Endothelial cell of umbilical vein (primary cell): Measurements from ENCODE around the gene TBC1D19. TPM values are rescaled to one million over a fixed set of nuclear protein-coding genes. Genes with fewer than 3 reads are reported as not detected.

Source experiments
- BruUV-seq: library from RNA; stranded (reverse); fragments of 400-500 nt; replicated peaks from 2 replicates; lab custom pipeline; 2021; lab: Mats Ljungman, UMichigan
- CTCF ChIA-PET: fragments of 300-600, 350-600 bp; sonication (Branson Sonifier 250); formaldehyde crosslinking; loops from one replicate; lab custom pipeline; 2021; ENCODE audit warnings: antibody characterized with exemption, inconsistent platforms; lab: Charles Lee
- POLR2A ChIA-PET: fragments of 300-600, 350-600 bp; sonication (Branson Sonifier 250); formaldehyde crosslinking; loops from one replicate; lab custom pipeline; 2021; ENCODE audit warnings: antibody characterized with exemption, inconsistent platforms; lab: Charles Lee
- DNase-seq: peaks from one replicate; pipeline ENCODE4 v3.0.0-alpha.2; 2011; ENCODE audit warnings: low read depth, low spot score
- FAIRE-seq: peaks from 2 replicates; lab custom pipeline; 2011; peaks lifted over from hg19 to GRCh38; lab: Jason Lieb, UNC
- H2AFZ ChIP-seq: 2 replicates; pipeline ENCODE4 v1.6.0; 2012; ENCODE audit warnings: low read depth, low read length, control low read depth, inconsistent platforms
- H3K27ac ChIP-seq: 2 replicates; pipeline ENCODE4 v1.5.1; 2011; ENCODE audit warnings: low read depth, mild to moderate bottlenecking, control low read depth, low read length, moderate library complexity; ENCODE audit not compliant: insufficient read depth
- H3K27me3 ChIP-seq, 2 experiments: 2 replicates each; pipeline versions ENCODE4 v1.6.0 to v1.6.1; 2011; ENCODE audit warnings: low read length in 2 of 2, mixed read lengths in 1 of 2; ENCODE audit not compliant: control insufficient read depth in 2 of 2, insufficient read depth in 2 of 2
- H3K36me3 ChIP-seq, 2 experiments: 2 replicates in 1 of 2; 3 replicates in 1 of 2; pipeline ENCODE4 v1.5.1; 2011; ENCODE audit warnings: low read length in 2 of 2, mild to moderate bottlenecking in 1 of 2, moderate library complexity in 1 of 2; ENCODE audit not compliant: control insufficient read depth in 2 of 2, insufficient read depth in 2 of 2; ENCODE audit errors: extremely low read depth in 1 of 2
- H3K4me1 ChIP-seq: 3 replicates; pipeline ENCODE4 v1.5.1; 2011; ENCODE audit warnings: mild to moderate bottlenecking, low read length; ENCODE audit not compliant: control insufficient read depth, insufficient read depth; ENCODE audit errors: extremely low read depth
- H3K4me2 ChIP-seq: 2 replicates; pipeline ENCODE4 v1.6.1; 2011; ENCODE audit warnings: low read length, control low read depth, mixed read lengths; ENCODE audit not compliant: insufficient read depth
- H3K4me3 ChIP-seq, 3 experiments: fragments of 200-600 bp in 1 of 3; sonication (generic), shearing (Covaris generic) in 1 of 3; replicated peaks in 1 of 3; 2 replicates each; pipeline ENCODE4 v1.5.1; 2011 to 2016; ENCODE audit warnings: control low read depth in 3 of 3, low read length in 3 of 3, mild to moderate bottlenecking in 2 of 3, inconsistent platforms in 1 of 3, low read depth in 1 of 3, moderate library complexity in 1 of 3; ENCODE audit not compliant: insufficient read depth in 1 of 3
- H3K79me2 ChIP-seq: 2 replicates; pipeline ENCODE4 v1.6.0; 2012; ENCODE audit warnings: low read length, inconsistent platforms; ENCODE audit not compliant: control insufficient read depth, insufficient read depth
- H3K9ac ChIP-seq: replicated peaks from 2 replicates; pipeline ENCODE3; 2011; ENCODE audit warnings: low read length, control low read depth; ENCODE audit not compliant: insufficient read depth; ENCODE audit errors: extremely low read depth
- H3K9me1 ChIP-seq: replicated peaks from 3 replicates; pipeline ENCODE4 v1.6.0; 2011; ENCODE audit warnings: mild to moderate bottlenecking, low read length; ENCODE audit not compliant: control insufficient read depth, insufficient read depth; ENCODE audit errors: extremely low read depth
- H3K9me3 ChIP-seq: replicated peaks from 2 replicates; pipeline ENCODE4 v1.5.1; 2012; ENCODE audit warnings: low read length, inconsistent platforms; ENCODE audit not compliant: control insufficient read depth, insufficient read depth
- H4K20me1 ChIP-seq: replicated peaks from 2 replicates; pipeline ENCODE3; 2011; ENCODE audit warnings: mild to moderate bottlenecking, low read length; ENCODE audit not compliant: control insufficient read depth, insufficient read depth; ENCODE audit errors: extremely low read depth
- EZH2 ChIP-seq: IDR thresholded peaks from 2 replicates; pipeline ENCODE4 v1.6.1; 2012; ENCODE audit warnings: borderline replicate concordance, low read depth, mild to moderate bottlenecking, moderate library complexity, low read length, inconsistent platforms; ENCODE audit not compliant: severe bottlenecking
- FOS ChIP-seq: IDR thresholded peaks from 2 replicates; pipeline ENCODE4 v1.6.1; 2011; ENCODE audit warnings: mild to moderate bottlenecking, low read length, moderate library complexity, borderline replicate concordance; ENCODE audit not compliant: insufficient read depth
- GATA2 ChIP-seq: IDR thresholded peaks from 2 replicates; pipeline ENCODE4 v1.7.0; 2011; ENCODE audit warnings: low read depth, mild to moderate bottlenecking, moderate library complexity, mixed read lengths, low read length; ENCODE audit not compliant: insufficient read length, insufficient read depth
- JUN ChIP-seq: IDR thresholded peaks from 2 replicates; pipeline ENCODE4 v1.6.1; 2011; ENCODE audit warnings: borderline replicate concordance, low read depth; ENCODE audit not compliant: insufficient read length, insufficient read depth
- MYC ChIP-seq: IDR thresholded peaks from one replicate; pipeline ENCODE4 v1.6.1; 2011; ENCODE audit warnings: mild to moderate bottlenecking, low read depth, low read length
- POLR2A ChIP-seq: IDR thresholded peaks from 2 replicates; pipeline ENCODE4 v1.6.1; 2012; ENCODE audit warnings: low read depth, mild to moderate bottlenecking, control low read depth, low read length
- POLR2AphosphoS5 ChIP-seq: IDR thresholded peaks from 2 replicates; pipeline ENCODE4 v1.6.1; 2012; ENCODE audit warnings: low read depth, mild to moderate bottlenecking, control low read depth, low read length, moderate library complexity; ENCODE audit not compliant: insufficient read depth
- dilution Hi-C: fragments of 300-500 bp; cut with MboI; formaldehyde crosslinking; loops from one replicate; pipeline ENCODE4 v1.15.0; 2019; ENCODE audit warnings: low sequenced_read_pairs; ENCODE audit not compliant: extremely low pct_ligation_motif_present
- intact Hi-C: fragments of 100-400 bp; cut with micrococcal nuclease; formaldehyde crosslinking; loops from one replicate; pipeline ENCODE4 v1.10.0; 2022
- polyA plus RNA-seq, 4 experiments: library from polyadenylated mRNA; depleted of rRNA in 3 of 4; stranded (reverse) in 3 of 4; unstranded in 1 of 4; fragments of >200 nt; gene quantifications; 2 replicates each; pipeline versions ENCODE4 v1.2.1 to v1.2.3, GENCODE V29; 2011 to 2012; ENCODE audit warnings: missing spikeins in 1 of 4
- total RNA-seq: library from RNA; stranded (reverse); gene quantifications from 2 replicates; pipeline ENCODE4 v1.2.3, GENCODE V29; 2021
- TF ChIP-seq, protein P1 (sequence below), 2 donors: IDR thresholded peaks; 1 replicate in 1 of 2; 2 replicates in 1 of 2; pipeline ENCODE4 v1.5.1; 2011; ENCODE audit warnings: low read length in 2 of 2, mild to moderate bottlenecking in 2 of 2, moderate library complexity in 2 of 2, control low read depth in 1 of 2, inconsistent platforms in 1 of 2, low read depth in 1 of 2; ENCODE audit not compliant: insufficient read depth in 1 of 2; ENCODE audit errors: extremely low read depth in 1 of 2
- TF ChIP-seq, protein P2 (sequence below): IDR thresholded peaks from 2 replicates; pipeline ENCODE4 v1.6.1; 2011; ENCODE audit not compliant: insufficient read depth, insufficient read length

Gene TBC1D19
- total and polyA plus RNA-seq, 2 donors (not counting 3 experiments of a cell fraction or from before 2014, with no cell fraction given): 4.4 to 5.9 TPM

DNA sequence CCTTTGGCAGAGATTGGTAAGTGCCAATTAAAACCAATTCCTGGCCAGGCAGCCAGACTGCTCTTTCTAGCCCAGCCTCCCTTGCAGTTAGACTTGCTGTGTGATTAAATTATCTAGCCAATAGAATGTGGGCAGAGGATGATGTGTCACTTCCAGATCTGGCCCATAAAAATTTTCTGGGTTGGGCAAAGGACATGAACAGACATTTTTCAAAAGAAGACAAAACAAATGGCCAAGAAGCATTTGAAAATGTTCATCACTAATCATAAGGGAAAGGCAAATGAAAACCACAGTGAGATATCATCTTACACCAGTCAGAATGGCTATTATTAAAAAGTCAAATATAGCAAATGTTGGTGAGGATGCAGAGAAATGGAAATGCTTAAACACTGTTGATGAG is 205.3 kb downstream of the TBC1D19 start:
- Histone ChIP-seq H3K4me1 (peaks cover 23% of the 10 kb centered on the region), H3K79me2 (no peaks in the 10 kb centered on the region), H4K20me1 (no peaks in the 10 kb centered on the region), H3K9ac (no peak overlapping the region), H2AFZ (no peak overlapping the region), H3K4me2 (no peak overlapping the region), H3K36me3 (no peaks in the 10 kb centered on the region), H3K4me3 (no peak overlapping the region), H3K27ac (no peak overlapping the region), H3K27me3 (no peaks in the 10 kb centered on the region), H3K9me3 (no peaks in the 10 kb centered on the region), H3K9me1 (no peaks in the 10 kb centered on the region)
- TF ChIP-seq, protein P1, sequence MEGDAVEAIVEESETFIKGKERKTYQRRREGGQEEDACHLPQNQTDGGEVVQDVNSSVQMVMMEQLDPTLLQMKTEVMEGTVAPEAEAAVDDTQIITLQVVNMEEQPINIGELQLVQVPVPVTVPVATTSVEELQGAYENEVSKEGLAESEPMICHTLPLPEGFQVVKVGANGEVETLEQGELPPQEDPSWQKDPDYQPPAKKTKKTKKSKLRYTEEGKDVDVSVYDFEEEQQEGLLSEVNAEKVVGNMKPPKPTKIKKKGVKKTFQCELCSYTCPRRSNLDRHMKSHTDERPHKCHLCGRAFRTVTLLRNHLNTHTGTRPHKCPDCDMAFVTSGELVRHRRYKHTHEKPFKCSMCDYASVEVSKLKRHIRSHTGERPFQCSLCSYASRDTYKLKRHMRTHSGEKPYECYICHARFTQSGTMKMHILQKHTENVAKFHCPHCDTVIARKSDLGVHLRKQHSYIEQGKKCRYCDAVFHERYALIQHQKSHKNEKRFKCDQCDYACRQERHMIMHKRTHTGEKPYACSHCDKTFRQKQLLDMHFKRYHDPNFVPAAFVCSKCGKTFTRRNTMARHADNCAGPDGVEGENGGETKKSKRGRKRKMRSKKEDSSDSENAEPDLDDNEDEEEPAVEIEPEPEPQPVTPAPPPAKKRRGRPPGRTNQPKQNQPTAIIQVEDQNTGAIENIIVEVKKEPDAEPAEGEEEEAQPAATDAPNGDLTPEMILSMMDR (IDR thresholded peaks at IDR 0.05; ENCODE audit: extremely low read depth in 1 of 2, insufficient read depth in 1 of 2, low read depth in 1 of 2, low read length in 2 of 2): no peak
- TF ChIP-seq MYC: no peak
- no peak for TF ChIP-seq FOS
- no peak for TF ChIP-seq POLR2A
- TF ChIP-seq EZH2: no peak
- no peak for TF ChIP-seq POLR2AphosphoS5
- TF ChIP-seq GATA2: no peak
- TF ChIP-seq JUN: no peak
- TF ChIP-seq, protein P2, sequence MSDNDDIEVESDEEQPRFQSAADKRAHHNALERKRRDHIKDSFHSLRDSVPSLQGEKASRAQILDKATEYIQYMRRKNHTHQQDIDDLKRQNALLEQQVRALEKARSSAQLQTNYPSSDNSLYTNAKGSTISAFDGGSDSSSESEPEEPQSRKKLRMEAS: no peak
- no peak for DNase-seq
- CTCF ChIA-PET: interaction anchor here (2.4 kb wide), 1 partner anchor 221 kb away, joined by 12 read pairs; no protein-coding TSS in a partner anchor
- BruUV-seq: no TSS peak
- POLR2A ChIA-PET: no interaction called here
- intact Hi-C loops: no loop called here
- FAIRE-seq: no peak
- dilution Hi-C loops: no loop called here
